Measurements from ENCODE around the gene TMEM250.

- TF ChIP-seq TAF1 (IDR thresholded peaks at IDR 0.05; ENCODE audit: borderline replicate concordance, low read depth, low read length) (no peak), POLR2A (IDR thresholded peaks at IDR 0.05; ENCODE audit: low read depth, low read length) (no peak)
Measured at GRCh38 chr9:136146126-136147037, 27.7 kb upstream of the TMEM250 start.

Data from GM12892 (cell line).